ENCODE results near the gene CHIC2.

DNA sequence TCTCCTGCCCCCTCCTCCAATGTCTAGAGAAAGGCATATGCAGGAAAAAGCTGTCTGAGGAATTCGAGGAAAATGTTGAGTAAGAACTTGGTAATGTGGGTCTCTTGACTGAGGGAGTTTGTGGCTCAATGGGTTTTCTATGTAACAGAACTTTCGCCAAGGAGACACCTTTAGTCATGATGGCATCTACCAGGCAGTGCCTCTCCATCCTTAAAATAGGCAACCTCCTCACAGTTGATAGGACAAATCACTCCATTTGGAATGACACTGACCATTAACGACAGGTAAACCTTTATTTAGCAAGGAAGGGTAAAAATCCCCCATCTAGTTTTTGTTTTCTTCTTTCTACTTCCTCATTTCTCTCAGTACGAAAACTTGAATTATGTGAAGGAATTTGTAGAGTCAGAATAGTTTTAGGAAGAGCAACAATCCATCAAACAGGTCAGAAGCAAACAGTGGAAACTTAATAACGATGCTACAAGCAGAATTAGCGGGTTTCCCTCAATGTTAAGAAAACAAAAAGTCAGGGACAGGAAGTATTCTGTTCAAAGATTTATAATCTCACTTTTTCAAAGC, 38.2 kb upstream of the CHIC2 start:
- TF ChIP-seq POLR2AphosphoS5 (IDR thresholded peaks at IDR 0.05; ENCODE audit: low read depth, low read length) (no peak), POLR2A (IDR thresholded peaks at IDR 0.05; ENCODE audit: low read depth, low read length) (no peak)

All from GM12892 (cell line).